Measurements from ENCODE around the gene C5orf34.
"Not testable (repeated sequence)": the region's sequence is repeated elsewhere in the genome, so short reads cannot be mapped to it uniquely, and the experiment has no call there.

Gene C5orf34, protein sequence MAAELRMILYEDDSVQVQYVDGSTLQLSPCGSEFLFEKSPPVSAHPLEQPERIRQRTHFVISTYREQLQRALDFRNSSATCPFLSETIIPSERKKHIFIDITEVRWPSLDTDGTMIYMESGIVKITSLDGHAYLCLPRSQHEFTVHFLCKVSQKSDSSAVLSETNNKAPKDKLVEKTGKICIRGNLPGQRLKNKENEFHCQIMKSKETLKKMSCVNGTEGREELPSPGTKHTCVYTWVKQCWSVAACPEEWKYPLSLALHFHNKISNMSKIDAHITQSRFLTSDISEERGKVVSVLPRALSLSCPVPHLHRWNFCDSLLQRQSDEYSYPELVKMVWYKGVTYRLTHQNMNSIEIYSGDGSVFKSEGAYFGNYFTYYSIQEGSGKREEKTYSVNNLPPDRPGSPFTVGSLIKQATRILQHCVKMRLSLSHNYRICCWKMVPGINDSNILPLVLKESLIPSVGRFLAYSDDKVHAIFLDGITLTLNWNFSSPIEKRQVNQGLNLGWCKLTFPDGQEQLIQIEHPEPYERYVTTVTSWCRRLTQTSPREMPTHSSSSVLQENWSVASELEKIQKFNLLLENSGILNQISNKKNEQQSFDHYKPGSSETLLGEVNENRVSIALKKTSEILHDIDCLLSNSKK

DNA sequence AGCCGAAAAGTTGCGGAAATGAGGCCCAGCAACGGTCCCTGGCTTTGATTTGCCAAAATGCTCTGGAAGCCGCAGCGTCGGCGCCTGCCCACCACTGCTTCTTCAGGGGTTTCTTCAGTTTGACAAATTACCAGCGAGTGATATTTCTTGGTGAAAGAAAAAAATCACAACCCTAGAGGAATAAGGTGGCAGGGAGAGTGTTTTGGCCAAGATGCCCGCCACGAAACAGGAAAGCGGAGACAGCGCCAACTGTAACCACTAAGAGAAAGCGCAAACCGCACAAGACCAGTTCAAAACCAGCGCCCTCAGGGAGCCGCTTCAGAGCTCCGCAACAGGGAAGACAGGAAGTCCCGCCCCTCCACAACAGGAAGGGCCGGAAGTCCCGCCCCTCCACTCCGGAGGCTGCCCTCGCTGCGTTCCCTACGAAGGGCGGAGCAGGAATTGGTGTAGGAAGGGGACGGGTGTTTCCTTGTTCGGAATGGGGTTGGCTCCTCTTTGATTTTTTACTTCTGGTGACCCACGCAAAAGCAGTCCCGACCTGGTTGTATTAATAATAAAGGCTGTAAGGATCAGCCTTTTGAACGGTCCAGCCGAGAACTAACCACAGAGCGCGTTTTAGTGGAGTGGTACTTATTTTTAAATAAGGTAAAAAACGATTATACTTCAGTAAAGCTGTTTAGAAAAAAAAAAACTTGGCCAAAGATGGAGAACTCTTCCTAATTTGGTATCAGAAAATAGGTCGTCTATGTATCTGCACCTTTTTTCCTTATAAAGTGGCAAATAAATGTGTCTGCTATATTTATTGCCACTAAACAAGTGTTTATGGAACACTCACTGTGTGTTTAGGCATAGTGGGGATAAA, at the start of gene C5orf34:
C5orf34 (minus strand) TSS at position 333 of the 862 bp plus-strand sequence. CDS start 5,809 bp downstream, outside the sequence.
- DNase-seq, result peak; percentile 97

DNA sequence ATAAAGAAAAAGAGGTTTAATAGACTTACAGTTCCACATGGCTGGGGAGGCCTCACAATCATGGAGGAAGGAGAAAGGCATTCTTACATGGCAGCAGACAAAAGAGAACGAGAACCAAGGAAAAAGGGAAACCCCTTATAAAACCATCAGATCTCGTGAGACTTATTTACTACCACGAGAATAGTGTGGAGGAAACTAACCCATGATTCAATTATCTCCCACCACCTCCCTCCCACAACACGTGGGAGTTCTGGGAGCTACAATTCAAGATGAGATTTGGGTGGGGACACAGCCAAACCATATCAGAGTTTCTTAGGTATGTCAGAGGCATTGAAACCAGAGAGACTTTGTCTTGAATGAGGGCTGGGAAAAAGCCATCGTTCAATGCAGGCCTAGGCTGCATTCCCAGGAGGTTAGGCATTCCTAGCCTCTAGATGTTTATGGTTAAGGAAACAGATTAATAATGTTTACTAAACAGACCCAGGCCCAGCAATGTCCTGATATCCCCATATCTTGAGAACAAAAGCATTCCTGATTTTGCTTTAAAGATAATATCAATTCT, 49.4 kb upstream of the C5orf34 start:
- no peak for DNase-seq

DNA sequence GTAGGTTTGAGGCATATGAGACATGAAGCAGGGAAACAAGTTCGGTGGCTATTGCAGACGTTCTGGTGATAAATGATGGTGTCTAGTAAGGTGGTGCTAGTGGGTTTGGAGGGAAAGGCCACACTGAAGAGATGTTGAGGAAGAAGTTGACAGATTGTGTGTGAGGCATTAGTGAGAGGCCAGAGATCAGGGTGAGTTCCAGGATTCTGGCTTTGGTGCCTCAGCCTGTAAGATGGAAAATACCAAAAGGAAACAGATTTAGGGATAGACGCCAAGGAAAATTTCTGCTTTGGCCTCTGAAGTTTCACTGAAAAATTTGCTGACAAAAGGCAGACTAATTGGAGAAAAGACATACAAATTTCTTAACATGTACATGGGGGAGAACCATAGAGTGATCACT, 48.4 kb upstream of the C5orf34 start:
- DNase-seq, result no peak

DNA sequence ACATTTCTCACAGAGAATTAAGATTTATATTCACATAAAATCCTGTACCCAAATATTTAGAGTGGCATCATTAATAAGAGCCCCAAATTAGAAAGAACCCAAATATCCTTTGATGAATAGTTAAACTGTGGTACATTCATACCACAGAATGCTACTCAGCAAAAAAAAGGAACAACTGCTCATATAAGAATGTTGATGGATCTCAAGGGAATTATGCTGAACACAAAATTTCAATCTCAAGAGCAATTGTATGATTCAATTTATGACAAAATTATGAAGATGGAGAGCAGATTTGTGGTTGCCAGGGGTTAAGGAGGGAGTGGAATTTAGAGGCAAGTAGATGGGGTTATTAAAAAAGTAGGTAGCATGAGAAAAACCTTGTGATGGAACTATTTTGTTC, 46.4 kb upstream of the C5orf34 start:
- no peak for DNase-seq

DNA sequence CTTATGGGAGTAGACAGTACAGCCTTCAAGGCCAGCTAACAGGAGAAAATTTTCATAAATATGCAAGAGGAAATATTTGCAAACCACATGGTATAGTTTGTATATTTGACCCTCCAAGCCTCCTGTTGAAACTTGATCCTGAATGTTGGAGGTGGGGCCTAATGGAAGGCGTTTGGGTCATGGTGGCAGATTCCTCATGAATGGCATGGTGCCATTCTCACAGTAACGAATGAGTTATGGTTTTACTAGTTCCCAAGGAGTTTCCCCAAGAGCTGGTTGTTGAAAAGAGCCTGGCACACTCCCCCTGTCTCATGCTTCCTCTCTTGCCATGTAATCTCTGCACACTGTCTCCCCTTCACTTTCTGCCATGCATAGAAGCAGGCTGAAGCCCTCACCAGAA, 45.2 kb upstream of the C5orf34 start:
- DNase-seq, result no peak

DNA sequence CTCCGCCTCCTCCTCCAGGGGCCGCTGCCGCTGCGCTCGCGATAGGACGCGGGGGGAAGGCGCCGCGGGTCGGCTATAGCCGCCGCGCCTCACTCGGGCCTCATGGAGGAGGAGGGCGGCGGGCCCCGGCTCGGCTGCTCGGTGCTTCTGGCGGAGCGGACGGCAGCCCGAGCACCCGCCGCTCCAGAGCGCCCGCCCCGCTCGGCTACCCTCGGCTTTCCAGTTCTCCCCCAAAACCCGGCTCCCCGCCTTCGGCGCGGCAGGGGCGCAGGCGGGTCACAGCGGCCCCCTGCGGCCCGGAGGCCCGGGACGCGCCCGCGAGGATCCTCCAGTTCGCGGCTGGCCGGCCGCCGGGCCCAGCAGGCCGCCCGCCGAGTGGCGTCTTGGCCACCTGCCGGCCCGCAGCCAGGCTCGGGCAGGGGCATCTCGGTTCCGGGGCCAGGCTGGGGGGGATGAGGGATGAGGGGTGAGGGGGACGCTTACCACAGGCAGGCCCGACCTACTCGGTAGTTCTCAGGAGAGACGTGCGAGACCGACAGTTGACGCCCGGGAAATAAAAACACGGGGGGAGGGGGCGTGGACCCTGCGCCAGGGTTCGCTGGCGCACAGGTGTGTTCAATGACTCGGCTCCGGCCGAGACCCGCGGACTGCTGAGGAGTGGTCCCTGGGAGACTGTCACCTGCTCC, 42.1 kb upstream of the C5orf34 start, which contains the start of gene PAIP1:
PAIP1 (minus strand) TSS at position 221 of the 686 bp plus-strand sequence. CDS start 231 bp downstream, outside the sequence.
- peak; percentile 86 for DNase-seq

DNA sequence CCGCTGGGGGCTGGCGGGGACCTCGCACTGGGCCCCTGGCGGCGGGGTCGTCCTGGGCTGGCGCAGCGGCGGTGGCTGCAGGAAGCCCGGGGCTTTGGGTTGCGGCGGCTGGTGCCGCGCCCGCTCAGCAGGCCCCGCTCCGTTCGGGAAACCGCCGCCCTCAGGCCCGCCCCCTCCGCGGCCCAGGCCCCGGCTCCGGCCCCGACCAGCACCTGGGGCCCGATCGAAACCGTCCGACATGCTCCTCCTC, 41.6 kb upstream of the C5orf34 start:
- DNase-seq, result not testable (repeated sequence)

DNA sequence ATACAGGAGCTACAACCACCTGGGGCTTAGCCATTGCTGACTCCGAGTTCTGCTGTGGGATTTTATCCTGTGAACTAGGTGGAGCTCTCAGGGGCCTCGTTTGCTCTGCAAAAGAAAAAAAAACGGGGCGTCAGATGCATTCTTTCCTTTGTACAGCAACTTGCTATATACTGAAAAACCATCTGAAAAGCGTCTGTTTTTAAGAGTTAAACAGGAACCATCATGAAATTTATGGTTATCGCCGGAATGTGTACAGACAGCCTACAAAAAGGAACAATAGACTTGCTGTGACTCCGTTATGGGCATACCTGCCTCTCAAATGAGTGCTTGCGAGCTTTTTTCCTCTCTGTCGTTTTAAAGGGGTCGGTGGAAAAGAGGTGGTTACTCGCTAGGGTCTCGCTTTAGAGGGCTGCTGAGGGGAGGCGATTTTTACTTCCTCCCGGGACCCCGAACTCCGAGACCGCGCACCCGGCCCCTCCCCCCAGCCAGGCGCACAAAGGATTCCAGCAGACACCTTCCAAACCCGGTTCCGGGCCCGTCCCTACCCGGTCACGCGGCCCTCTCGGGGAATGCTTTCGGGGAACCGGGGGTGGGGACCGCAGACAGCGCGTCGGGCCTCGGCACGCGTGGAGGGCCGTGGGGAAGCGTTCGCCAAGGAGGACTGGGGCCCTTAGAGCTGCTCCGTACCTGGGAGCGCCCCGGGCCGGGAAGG, 41.1 kb upstream of the C5orf34 start:
- peak; percentile 39 for DNase-seq

DNA sequence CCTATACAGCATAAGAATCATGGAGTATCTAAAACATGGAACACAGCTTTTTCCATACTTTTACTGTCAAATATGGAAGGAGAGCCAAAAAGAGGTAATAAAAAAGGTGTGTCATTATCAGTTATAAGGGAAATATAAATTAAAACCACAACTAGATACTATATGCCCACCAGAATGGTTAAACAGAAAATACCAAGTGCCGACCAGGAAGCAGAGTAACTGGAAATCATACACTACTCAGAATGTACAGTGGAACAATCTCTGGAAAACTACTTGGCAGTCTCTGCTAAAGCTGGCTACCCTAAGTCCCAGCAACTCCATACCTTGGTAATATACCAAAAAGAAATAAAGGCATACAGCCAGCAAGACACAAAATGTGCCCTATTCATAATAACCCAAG, 39.5 kb upstream of the C5orf34 start:
- DNase-seq, result no peak

DNA sequence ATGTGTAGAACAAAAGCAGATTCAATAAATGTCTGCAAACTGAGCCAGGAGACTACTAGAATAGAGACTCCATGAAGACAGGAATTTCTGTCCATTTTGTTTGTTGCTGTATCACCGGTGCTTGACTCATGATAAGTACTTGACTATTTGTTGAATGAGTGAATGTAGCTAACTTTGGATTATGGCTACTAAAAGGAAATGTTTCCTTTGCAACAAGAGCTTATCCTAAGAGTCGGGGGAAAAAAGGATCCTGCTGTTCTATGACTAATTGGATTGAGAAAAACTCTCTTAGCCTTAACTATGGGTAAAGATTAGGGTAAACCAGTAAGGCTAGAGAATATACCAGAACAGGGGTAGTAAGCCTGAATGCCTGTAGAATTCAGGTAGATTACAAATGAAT, 38.4 kb upstream of the C5orf34 start:
- DNase-seq, result no peak

DNA sequence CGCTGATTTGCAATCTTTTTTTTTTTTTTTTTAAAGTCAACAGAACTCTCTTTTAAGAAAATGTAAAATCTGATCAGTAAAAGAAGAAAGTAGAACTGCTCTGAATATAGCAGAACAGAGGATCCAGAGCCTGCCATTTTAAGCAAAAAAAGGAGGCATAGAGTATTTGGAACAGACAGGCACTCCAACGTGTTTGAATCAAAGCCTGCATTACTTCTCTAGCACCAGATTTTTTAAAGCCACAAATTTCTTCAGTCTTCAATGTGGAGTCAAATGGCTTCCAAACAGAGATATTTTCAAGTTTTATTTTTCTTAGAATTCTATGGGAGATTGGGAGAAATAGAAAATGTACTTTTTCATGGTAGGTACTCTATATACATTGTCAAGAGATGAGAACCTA, 36.8 kb upstream of the C5orf34 start:
- no peak for DNase-seq

DNA sequence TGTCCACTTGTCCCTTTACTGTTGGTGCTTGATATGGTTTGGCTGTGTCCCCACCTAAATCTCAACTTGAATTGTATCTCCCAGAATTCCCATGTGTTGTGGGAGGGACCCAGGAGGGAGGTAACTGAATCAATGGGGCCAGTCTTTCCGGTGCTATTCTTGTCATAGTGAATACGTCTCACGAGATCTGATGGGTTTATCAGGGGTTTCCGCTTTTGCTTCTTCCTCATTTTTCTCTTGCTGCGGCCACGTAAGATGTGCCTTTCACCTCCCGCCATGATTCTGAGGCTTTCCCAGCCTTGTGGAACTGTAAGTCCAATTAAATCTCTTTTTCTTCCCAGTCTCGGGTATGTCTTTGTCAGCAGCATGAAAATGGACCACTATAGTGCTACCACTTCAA, 34.3 kb upstream of the C5orf34 start:
- DNase-seq, result not testable (repeated sequence)

DNA sequence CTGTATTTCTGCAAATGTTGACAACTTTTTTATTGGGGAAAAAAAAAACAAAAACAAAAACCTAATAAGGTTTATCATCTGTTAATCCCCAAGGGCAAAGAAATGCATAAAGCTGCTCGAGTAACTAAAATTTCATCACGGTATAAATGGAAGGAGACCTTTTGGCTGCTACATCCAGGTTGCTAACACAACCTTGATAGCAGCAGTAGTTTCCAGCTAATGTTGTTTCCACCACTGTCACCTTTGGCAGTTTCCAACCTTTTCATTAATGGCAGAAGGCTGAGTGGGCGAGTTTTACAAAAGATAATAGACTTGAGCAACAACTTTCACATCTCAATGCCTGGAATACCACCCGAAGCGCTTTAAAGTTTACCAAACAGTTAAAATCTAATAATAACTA, 33.4 kb upstream of the C5orf34 start:
- DNase-seq, result no peak

DNA sequence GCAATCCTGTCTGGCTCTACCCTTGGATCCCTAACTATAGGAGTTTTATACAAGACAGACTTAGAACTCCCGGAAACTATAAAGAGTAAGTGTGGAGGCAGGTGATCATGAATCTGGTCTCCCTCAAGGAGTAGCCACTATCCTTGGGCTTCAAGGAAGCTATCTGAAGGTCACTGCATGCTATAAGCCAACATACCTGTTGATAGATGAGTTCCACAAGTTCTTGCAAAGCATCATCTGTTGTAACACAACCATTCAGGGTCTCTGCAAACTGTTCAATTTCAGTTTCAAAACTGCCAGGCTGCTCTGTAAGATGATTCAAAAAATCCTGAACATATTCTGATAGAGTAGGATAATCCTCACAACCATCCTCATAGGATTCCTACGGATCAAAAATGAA, 32.6 kb upstream of the C5orf34 start:
- no peak for DNase-seq

DNA sequence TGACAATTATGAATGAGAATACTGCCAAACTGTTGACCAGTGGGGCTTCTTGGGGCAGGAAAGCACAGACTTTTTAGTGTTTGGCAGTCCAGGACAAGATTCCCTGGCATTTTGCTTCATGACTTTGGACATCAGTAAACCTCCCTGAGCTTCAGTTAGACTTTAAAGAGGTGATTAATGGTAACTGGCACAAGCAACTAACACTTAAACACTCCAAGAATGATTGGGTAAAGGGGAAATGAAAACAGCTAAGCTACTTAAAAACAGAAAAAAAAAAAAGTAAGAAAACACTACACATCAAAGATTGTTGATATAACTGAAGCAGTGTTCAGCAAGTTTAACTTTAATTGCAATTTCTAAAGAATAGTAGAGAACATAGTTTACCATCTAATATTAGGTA, 28.5 kb upstream of the C5orf34 start:
- no peak for DNase-seq

DNA sequence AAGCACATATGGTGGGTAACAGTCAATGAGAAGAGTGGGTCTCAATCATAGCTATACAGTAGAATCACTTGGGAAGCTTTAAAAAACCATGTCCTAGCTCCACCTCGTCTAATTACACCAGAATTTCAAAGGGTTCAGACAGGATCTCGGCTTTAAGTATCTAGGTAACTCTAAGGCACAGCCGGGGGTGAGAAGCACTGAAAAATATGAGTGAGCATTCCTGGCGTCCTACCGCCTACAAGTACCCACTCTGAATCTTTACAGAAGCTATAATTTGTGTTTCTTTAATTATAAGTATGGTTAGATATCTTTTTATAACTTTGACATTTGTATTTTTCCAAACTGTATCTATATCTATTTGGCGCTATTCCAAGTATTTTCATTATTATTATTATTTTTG, 25.8 kb upstream of the C5orf34 start:
- DNase-seq, result no peak

DNA sequence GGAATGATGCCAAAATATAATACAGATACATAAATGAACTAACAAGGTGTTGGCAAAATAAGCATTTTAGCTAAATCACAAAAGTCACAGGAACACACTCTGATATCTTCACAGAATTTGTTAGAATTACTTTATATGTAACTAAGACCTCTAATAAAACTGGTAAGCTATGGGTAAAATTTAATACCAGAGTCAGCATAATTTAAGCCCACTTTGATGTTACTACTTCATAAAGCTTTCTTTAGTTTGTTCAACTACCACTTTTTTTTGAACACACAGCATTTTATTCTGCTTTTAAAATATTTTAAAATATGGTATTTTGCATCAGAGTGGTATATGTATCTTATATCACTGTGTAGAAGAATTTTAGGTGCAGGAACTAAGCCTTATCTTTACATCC, 22.0 kb upstream of the C5orf34 start:
- DNase-seq, result no peak

DNA sequence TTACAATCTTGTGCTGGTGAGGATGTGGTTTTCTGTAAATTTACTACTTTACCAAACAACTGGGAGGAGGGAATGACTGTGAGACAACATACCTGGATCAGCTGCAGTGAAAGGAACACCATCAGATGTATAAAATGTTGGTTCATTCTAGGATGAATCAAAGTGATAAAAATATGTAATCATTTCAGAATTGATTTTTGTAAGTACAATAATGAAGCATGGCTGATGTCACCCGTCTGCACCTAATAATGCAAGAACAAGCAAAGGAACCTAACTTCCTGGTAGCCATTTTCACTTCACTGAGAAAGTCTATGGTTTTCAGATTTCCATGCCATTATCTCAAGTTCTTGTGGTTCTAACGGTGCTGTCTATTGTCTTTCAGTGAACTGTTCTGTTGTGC, 18.7 kb upstream of the C5orf34 start:
- DNase-seq, result no peak

DNA sequence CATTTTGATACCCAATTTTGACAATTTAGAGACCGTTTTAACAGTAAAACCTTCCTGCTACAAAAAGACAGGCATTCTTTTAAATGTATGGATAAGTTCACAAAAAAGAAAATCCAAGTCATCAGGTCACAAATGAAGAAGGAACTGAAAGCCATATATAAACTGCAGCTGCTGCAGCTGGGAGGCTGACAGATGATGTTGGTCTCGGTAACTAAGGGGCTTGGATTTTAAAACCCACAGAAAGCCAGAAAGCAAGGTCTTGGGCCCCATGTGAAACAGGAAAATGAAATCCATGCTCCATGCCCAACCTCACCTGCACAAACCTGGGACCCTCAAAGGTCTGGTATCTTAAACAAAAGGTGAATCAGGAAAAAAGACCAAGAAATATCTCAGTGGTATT, 15.7 kb upstream of the C5orf34 start:
- DNase-seq, result no peak

DNA sequence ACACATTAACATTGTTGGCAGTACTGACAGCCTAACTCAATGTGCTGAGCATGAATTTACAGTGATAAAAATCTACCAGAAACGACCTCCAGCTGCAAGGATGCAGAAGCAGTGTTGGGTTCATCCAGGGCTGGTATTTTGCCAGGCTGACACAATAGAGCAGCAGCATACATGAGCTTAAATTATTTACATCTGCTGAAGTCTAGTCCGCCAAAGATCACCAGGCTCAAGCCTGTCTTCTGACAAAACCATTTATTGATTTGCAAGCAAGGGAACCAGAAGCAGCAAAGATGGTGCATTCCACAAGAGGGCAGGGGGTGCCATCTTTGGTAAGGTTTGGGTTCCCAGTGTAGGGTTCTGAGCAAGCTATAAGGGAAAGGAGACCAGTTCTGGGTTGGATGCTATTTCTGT, 8.7 kb upstream of the C5orf34 start:
- no peak for DNase-seq

DNA sequence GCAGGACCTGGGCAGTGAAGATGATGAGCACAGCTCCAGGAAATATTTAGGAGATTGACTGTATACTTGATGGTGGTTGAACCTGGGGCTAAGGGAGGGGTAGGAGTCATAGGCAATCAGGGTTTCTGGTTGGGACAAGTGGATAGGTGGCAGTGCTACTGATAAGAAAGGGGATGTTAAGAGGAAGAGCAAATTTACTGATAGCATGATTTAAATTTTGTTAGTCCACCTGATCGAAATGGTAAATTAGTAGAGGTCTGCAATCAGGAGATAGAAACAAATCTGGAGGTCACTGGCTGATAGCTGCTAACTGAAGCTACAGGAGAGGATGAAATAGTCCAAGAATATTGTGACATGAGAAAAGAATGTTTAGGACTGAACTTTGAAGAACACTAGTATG, 5.7 kb upstream of the C5orf34 start:
- DNase-seq, result no peak

DNA sequence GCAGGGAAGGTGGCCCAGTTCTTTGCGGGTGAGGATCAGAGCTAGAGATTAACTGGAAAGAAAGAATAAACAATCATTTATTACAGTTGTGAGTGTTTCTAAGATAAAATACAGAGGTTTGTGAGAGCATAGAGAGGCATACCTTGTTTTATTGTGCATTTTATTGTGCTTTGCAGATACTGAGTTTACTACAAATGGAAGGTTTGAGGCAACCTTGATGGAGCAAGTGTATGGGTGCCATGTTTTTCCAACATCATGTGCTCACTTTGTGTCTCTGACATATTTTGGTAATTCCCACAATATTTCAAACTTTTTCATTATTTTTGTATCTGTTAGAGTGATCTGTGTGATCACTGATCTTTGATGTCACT, 715 bp upstream of the C5orf34 start:
- DNase-seq, result no peak
